OCI-LY1 (cell line): ENCODE data around the gene HTRA3.

Source experiments
- EZH2 ChIP-seq: fragments of 200-600 bp; sonication (generic), shearing (Covaris generic); IDR thresholded peaks from 2 replicates; pipeline ENCODE4 v1.8.0; 2017; ENCODE audit warnings: borderline replicate concordance, mixed run types, mild to moderate bottlenecking, antibody characterized with exemption, low read length, moderate library complexity, mixed read lengths
- TF ChIP-seq, protein P1 (sequence below): fragments of 200-600 bp; sonication (generic), shearing (Covaris generic); IDR thresholded peaks from 2 replicates; pipeline ENCODE4 v1.5.1; 2017; ENCODE audit warnings: mild to moderate bottlenecking, antibody characterized with exemption, low read length, moderate library complexity, mixed read lengths

DNA sequence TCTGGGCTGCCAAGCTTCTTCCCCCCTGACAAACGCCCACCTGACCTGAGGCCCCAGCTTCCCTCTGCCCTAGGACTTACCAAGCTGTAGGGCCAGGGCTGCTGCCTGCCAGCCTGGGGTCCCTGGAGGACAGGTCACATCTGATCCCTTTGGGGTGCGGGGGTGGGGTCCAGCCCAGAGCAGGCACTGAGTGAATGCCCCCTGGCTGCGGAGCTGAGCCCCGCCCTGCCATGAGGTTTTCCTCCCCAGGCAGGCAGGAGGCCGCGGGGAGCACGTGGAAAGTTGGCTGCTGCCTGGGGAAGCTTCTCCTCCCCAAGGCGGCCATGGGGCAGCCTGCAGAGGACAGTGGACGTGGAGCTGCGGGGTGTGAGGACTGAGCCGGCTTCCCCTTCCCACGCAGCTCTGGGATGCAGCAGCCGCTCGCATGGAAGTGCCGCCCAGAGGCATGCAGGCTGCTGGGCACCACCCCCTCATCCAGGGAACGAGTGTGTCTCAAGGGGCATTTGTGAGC, 37.0 kb downstream of the HTRA3 start:
- TF ChIP-seq, protein P1, sequence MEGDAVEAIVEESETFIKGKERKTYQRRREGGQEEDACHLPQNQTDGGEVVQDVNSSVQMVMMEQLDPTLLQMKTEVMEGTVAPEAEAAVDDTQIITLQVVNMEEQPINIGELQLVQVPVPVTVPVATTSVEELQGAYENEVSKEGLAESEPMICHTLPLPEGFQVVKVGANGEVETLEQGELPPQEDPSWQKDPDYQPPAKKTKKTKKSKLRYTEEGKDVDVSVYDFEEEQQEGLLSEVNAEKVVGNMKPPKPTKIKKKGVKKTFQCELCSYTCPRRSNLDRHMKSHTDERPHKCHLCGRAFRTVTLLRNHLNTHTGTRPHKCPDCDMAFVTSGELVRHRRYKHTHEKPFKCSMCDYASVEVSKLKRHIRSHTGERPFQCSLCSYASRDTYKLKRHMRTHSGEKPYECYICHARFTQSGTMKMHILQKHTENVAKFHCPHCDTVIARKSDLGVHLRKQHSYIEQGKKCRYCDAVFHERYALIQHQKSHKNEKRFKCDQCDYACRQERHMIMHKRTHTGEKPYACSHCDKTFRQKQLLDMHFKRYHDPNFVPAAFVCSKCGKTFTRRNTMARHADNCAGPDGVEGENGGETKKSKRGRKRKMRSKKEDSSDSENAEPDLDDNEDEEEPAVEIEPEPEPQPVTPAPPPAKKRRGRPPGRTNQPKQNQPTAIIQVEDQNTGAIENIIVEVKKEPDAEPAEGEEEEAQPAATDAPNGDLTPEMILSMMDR = no peak
- TF ChIP-seq EZH2 = no peak
